ENCODE results near the gene SORBS1.

The SORBS1 gene

GRCh38 chr10:95559471-95559870 lies 1.7 kb downstream of the SORBS1 start:
- Histone ChIP-seq H3K27ac (ENCODE audit: low read depth, low read length) (no peak overlapping the region), H3K4me3 (ENCODE audit: insufficient read depth, low read length, poor library complexity, severe bottlenecking) (no peak overlapping the region), H3K27me3 (ENCODE audit: low read length) (no peaks in the 10 kb centered on the region; the same call in 1 of the 2 replicates), H3K9ac (ENCODE audit: low read length) (no peak overlapping the region), H3K36me3 (ENCODE audit: low read length) (no peaks in the 10 kb centered on the region), H3F3A (ENCODE audit: insufficient read depth) (no peaks in the 10 kb centered on the region), H3K79me2 (ENCODE audit: insufficient read depth, low read length) (no peaks in the 10 kb centered on the region), H3K9me3 (ENCODE audit: insufficient read depth, low read length) (no peaks in the 10 kb centered on the region), H4K20me1 (ENCODE audit: low read depth, low read length) (no peaks in the 10 kb centered on the region), H2AFZ (ENCODE audit: low read depth, low read length, severe bottlenecking) (no peak overlapping the region), H3K9me2 (replicated peaks; ENCODE audit: insufficient read depth, low read length) (no peaks in the 10 kb centered on the region), H3K4me2 (ENCODE audit: low read depth, low read length, poor library complexity, severe bottlenecking) (no peak overlapping the region)
- no peak for TF ChIP-seq EZH2phosphoT487 (conservative IDR thresholded peaks at IDR 0.05; ENCODE audit: low read length)
- TF ChIP-seq, protein P1, sequence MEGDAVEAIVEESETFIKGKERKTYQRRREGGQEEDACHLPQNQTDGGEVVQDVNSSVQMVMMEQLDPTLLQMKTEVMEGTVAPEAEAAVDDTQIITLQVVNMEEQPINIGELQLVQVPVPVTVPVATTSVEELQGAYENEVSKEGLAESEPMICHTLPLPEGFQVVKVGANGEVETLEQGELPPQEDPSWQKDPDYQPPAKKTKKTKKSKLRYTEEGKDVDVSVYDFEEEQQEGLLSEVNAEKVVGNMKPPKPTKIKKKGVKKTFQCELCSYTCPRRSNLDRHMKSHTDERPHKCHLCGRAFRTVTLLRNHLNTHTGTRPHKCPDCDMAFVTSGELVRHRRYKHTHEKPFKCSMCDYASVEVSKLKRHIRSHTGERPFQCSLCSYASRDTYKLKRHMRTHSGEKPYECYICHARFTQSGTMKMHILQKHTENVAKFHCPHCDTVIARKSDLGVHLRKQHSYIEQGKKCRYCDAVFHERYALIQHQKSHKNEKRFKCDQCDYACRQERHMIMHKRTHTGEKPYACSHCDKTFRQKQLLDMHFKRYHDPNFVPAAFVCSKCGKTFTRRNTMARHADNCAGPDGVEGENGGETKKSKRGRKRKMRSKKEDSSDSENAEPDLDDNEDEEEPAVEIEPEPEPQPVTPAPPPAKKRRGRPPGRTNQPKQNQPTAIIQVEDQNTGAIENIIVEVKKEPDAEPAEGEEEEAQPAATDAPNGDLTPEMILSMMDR (IDR thresholded peaks at IDR 0.05; ENCODE audit: insufficient read depth, low read length, poor library complexity, severe bottlenecking), result no peak

- no peak overlapping the region for H2AFZ ChIP-seq (ENCODE audit: low read depth, low read length, severe bottlenecking)
- H3K4me3 ChIP-seq (ENCODE audit: insufficient read depth, low read length, poor library complexity, severe bottlenecking), result no peak overlapping the region
Measured at GRCh38 chr10:95558593-95559320, 2.4 kb downstream of the SORBS1 start.

GRCh38 chr10:95556994-95557767 lies 4.0 kb downstream of the SORBS1 start:
- Histone ChIP-seq H3K27ac (ENCODE audit: low read depth, low read length) (no peak overlapping the region), H3K36me3 (ENCODE audit: low read length) (no peaks in the 10 kb centered on the region), H4K20me1 (ENCODE audit: low read depth, low read length) (no peaks in the 10 kb centered on the region), H3K9me2 (replicated peaks; ENCODE audit: insufficient read depth, low read length) (no peaks in the 10 kb centered on the region), H3K79me2 (ENCODE audit: insufficient read depth, low read length) (no peaks in the 10 kb centered on the region), H3F3A (ENCODE audit: insufficient read depth) (no peaks in the 10 kb centered on the region), H3K4me3 (ENCODE audit: insufficient read depth, low read length, poor library complexity, severe bottlenecking) (no peak overlapping the region), H2AFZ (ENCODE audit: low read depth, low read length, severe bottlenecking) (no peak overlapping the region), H3K9me3 (ENCODE audit: insufficient read depth, low read length) (no peaks in the 10 kb centered on the region), H3K9ac (ENCODE audit: low read length) (no peak overlapping the region), H3K4me2 (ENCODE audit: low read depth, low read length, poor library complexity, severe bottlenecking) (no peak overlapping the region), H3K27me3 (ENCODE audit: low read length) (no peaks in the 10 kb centered on the region; the same call in 1 of the 2 replicates)
- TF ChIP-seq EZH2phosphoT487 (conservative IDR thresholded peaks at IDR 0.05; ENCODE audit: low read length), result no peak
- TF ChIP-seq, protein P1 (IDR thresholded peaks at IDR 0.05; ENCODE audit: insufficient read depth, low read length, poor library complexity, severe bottlenecking), result no peak

More at GRCh38 chr10:95558593-95559320, 2.4 kb downstream of the SORBS1 start:
- H3K9me3 ChIP-seq (ENCODE audit: insufficient read depth, low read length), result no peaks in the 10 kb centered on the region
- H3K4me2 ChIP-seq (ENCODE audit: low read depth, low read length, poor library complexity, severe bottlenecking), result no peak overlapping the region
- H3K27ac ChIP-seq (ENCODE audit: low read depth, low read length), result no peak overlapping the region
- no peaks in the 10 kb centered on the region for H3F3A ChIP-seq (ENCODE audit: insufficient read depth)
- H3K79me2 ChIP-seq (ENCODE audit: insufficient read depth, low read length), result no peaks in the 10 kb centered on the region
- no peaks in the 10 kb centered on the region for H4K20me1 ChIP-seq (ENCODE audit: low read depth, low read length)
- no peaks in the 10 kb centered on the region; the same call in 1 of the 2 replicates for H3K27me3 ChIP-seq (ENCODE audit: low read length)
- no peaks in the 10 kb centered on the region for H3K36me3 ChIP-seq (ENCODE audit: low read length)
- TF ChIP-seq, protein P1 (IDR thresholded peaks at IDR 0.05; ENCODE audit: insufficient read depth, low read length, poor library complexity, severe bottlenecking), result no peak
- no peak for TF ChIP-seq EZH2phosphoT487 (conservative IDR thresholded peaks at IDR 0.05; ENCODE audit: low read length)
- no peaks in the 10 kb centered on the region for H3K9me2 ChIP-seq (replicated peaks; ENCODE audit: insufficient read depth, low read length)
- H3K9ac ChIP-seq (ENCODE audit: low read length), result no peak overlapping the region

All from SU-DHL-6 (cell line).